Measurements from ENCODE around the gene DNAJB1. TPM values are rescaled to one million over a fixed set of nuclear protein-coding genes. Genes with fewer than 3 reads are reported as not detected.
A peak's percentile ranks its signal among the peaks of the same experiment; 100 is the strongest.
"Not testable (repeated sequence)": the region's sequence is repeated elsewhere in the genome, so short reads cannot be mapped to it uniquely, and the experiment has no call there.

The DNAJB1 gene
- total RNA-seq, 1 experiment from 2014 or later, result 149 TPM

DNA sequence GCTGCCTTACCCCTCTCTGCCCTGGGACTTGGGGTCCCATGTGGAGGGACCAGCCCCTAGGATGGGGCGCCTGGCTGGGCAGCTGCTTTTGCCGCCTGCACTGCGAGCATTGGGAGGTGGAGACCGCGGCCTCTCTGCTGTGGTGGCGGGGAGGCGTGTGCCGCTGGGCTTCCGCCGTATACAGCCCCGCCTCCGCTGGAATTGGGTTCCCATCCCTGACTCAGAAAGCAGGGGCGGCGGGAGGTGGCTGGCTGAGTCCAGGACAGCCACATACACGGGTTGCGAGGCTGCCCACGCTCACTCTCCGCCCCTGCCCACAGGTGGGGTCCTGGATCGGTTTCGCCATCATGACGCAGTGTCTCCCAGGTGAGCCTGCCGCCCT is 47.1 kb upstream of the DNAJB1 start:
- Histone ChIP-seq H3K4me1 (ENCODE audit: control insufficient read depth, insufficient read depth, low read length) (peaks cover 28% of the 10 kb centered on the region), H3K4me3 (ENCODE audit: low read depth in 2 of 2, low read length in 2 of 2) (no peak overlapping the region), H3K27ac (ENCODE audit: low read length) (no peak overlapping the region), H3K9me3 (ENCODE audit: control insufficient read depth, insufficient read depth, low read depth, low read length) (no peaks in the 10 kb centered on the region), H3K36me3 (ENCODE audit: control insufficient read depth, insufficient read depth, low read length) (no peaks in the 10 kb centered on the region), H3K27me3 (ENCODE audit: control insufficient read depth, insufficient read depth, low read length) (no peaks in the 10 kb centered on the region)
- in situ Hi-C loops (cut with HindIII; ENCODE audit: low pct_unique_long_range_greater_than_20kb, low sequenced_read_pairs), result no loop called here
- ChIA-PET POLR2A (no interaction called here), CTCF (no interaction called here)
- DNase-seq (ENCODE audit: low read depth, low spot score) (no peak), ATAC-seq (no peak)
- intact Hi-C loops (cut with micrococcal nuclease; ENCODE audit: unreplicated experiment), result no loop called here
- BruUV-seq (replicated peaks), result no TSS peak
- TF ChIP-seq, protein P1, sequence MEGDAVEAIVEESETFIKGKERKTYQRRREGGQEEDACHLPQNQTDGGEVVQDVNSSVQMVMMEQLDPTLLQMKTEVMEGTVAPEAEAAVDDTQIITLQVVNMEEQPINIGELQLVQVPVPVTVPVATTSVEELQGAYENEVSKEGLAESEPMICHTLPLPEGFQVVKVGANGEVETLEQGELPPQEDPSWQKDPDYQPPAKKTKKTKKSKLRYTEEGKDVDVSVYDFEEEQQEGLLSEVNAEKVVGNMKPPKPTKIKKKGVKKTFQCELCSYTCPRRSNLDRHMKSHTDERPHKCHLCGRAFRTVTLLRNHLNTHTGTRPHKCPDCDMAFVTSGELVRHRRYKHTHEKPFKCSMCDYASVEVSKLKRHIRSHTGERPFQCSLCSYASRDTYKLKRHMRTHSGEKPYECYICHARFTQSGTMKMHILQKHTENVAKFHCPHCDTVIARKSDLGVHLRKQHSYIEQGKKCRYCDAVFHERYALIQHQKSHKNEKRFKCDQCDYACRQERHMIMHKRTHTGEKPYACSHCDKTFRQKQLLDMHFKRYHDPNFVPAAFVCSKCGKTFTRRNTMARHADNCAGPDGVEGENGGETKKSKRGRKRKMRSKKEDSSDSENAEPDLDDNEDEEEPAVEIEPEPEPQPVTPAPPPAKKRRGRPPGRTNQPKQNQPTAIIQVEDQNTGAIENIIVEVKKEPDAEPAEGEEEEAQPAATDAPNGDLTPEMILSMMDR (IDR thresholded peaks at IDR 0.05), result no peak
- TF ChIP-seq, protein P2, sequence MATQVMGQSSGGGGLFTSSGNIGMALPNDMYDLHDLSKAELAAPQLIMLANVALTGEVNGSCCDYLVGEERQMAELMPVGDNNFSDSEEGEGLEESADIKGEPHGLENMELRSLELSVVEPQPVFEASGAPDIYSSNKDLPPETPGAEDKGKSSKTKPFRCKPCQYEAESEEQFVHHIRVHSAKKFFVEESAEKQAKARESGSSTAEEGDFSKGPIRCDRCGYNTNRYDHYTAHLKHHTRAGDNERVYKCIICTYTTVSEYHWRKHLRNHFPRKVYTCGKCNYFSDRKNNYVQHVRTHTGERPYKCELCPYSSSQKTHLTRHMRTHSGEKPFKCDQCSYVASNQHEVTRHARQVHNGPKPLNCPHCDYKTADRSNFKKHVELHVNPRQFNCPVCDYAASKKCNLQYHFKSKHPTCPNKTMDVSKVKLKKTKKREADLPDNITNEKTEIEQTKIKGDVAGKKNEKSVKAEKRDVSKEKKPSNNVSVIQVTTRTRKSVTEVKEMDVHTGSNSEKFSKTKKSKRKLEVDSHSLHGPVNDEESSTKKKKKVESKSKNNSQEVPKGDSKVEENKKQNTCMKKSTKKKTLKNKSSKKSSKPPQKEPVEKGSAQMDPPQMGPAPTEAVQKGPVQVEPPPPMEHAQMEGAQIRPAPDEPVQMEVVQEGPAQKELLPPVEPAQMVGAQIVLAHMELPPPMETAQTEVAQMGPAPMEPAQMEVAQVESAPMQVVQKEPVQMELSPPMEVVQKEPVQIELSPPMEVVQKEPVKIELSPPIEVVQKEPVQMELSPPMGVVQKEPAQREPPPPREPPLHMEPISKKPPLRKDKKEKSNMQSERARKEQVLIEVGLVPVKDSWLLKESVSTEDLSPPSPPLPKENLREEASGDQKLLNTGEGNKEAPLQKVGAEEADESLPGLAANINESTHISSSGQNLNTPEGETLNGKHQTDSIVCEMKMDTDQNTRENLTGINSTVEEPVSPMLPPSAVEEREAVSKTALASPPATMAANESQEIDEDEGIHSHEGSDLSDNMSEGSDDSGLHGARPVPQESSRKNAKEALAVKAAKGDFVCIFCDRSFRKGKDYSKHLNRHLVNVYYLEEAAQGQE (IDR thresholded peaks at IDR 0.05; ENCODE audit: insufficient read depth in 1 of 2, low read depth in 2 of 2, low read length in 1 of 2), result no peak
- TF ChIP-seq TCF7L2 (IDR thresholded peaks at IDR 0.05; ENCODE audit: low read depth, low read length), result no peak
- TF ChIP-seq SIN3A (IDR thresholded peaks at IDR 0.05; ENCODE audit: borderline replicate concordance, insufficient read depth, low read depth, low read length), result no peak
- TF ChIP-seq POLR2AphosphoS5 (IDR thresholded peaks at IDR 0.05; ENCODE audit: low read depth, low read length), result no peak

DNA sequence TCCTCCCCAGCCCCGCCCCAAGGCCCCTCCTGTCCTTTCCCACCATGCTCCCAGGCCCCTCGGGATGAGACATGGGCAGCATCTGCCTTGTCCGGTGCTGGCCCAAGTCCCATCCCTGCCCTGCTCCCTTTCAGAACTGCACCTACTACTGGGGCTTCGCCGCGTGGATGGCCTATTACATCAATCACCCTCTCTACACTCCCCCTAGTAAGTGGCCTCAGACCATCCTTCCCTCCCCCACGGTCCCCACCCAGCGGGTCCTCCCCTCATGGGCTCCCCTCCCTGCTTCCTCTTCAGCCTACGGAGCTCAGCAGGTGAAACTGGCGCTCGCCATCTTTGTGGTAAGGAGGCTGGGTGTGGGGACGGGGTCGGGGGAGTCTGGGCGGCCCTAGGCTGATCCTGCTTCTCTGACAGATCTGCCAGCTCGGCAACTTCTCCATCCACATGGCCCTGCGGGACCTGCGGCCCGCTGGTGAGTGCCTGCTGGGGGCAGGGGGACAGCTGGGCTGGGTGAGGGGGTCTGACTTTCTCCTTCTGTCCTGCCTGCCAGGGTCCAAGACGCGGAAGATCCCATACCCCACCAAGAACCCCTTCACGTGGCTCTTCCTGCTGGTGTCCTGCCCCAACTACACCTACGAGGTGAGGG is 46.6 kb upstream of the DNAJB1 start:
- H3K27me3 ChIP-seq (ENCODE audit: control insufficient read depth, insufficient read depth, low read length); POLR2A ChIA-PET; in situ Hi-C loops (cut with HindIII; ENCODE audit: low pct_unique_long_range_greater_than_20kb, low sequenced_read_pairs); H3K36me3 ChIP-seq (ENCODE audit: control insufficient read depth, insufficient read depth, low read length); H3K4me3 ChIP-seq (ENCODE audit: low read depth in 2 of 2, low read length in 2 of 2); H3K27ac ChIP-seq (ENCODE audit: low read length); DNase-seq (ENCODE audit: low read depth, low spot score); intact Hi-C loops (cut with micrococcal nuclease; ENCODE audit: unreplicated experiment); CTCF ChIA-PET; H3K9me3 ChIP-seq (ENCODE audit: control insufficient read depth, insufficient read depth, low read depth, low read length): not testable (repeated sequence)
- peak; percentile 1; the same call in 1 of the 2 replicates for ATAC-seq
- H3K4me1 ChIP-seq (ENCODE audit: control insufficient read depth, insufficient read depth, low read length), result peaks cover 33% of the 10 kb centered on the region
- TSS peak; percentile 96 for BruUV-seq (replicated peaks)

DNA sequence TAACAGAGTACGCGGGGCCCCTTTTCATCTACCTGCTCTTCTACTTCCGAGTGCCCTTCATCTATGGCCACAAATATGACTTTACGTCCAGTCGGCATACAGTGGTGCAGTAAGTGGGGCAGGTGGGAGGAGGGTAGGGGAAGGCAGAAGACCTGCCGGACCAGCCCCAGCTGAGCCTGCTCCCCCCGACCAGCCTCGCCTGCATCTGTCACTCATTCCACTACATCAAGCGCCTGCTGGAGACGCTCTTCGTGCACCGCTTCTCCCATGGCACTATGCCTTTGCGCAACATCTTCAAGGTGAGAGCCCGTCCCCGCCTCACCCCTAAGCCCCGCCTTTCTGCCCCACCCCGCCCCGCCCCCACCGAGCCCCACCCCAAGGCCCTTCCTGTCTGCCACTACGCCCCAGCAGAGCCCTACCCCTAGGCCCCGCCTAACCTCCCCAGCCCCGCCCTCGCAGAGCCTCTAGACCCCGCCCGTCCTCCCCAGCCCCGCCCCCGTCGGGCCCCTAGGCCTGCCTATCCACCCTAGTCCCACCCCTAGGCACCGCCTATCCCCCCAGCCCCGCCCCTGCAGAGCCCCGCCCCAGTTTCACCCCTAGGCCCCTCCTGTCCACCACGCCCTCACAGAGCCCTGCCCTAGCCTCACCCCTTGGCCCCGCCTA is 45.9 kb upstream of the DNAJB1 start:
- intact Hi-C loops (cut with micrococcal nuclease; ENCODE audit: unreplicated experiment), result no loop called here
- Histone ChIP-seq H3K4me3 (ENCODE audit: low read depth in 2 of 2, low read length in 2 of 2) (no peak overlapping the region), H3K27ac (ENCODE audit: low read length) (no peak overlapping the region), H3K36me3 (ENCODE audit: control insufficient read depth, insufficient read depth, low read length) (no peaks in the 10 kb centered on the region), H3K27me3 (ENCODE audit: control insufficient read depth, insufficient read depth, low read length) (no peaks in the 10 kb centered on the region), H3K9me3 (ENCODE audit: control insufficient read depth, insufficient read depth, low read depth, low read length) (no peaks in the 10 kb centered on the region), H3K4me1 (ENCODE audit: control insufficient read depth, insufficient read depth, low read length) (peaks cover 36% of the 10 kb centered on the region)
- ChIA-PET CTCF (no interaction called here), POLR2A (no interaction called here)
- DNase-seq (ENCODE audit: low read depth, low spot score), result no peak
- ATAC-seq, result peak; percentile 47
- no peak for TF ChIP-seq TCF7L2 (IDR thresholded peaks at IDR 0.05; ENCODE audit: low read depth, low read length)
- no peak for TF ChIP-seq SIN3A (IDR thresholded peaks at IDR 0.05; ENCODE audit: borderline replicate concordance, insufficient read depth, low read depth, low read length)
- no peak for TF ChIP-seq POLR2AphosphoS5 (IDR thresholded peaks at IDR 0.05; ENCODE audit: low read depth, low read length)
- TF ChIP-seq, protein P2 (IDR thresholded peaks at IDR 0.05; ENCODE audit: insufficient read depth in 1 of 2, low read depth in 2 of 2, low read length in 1 of 2), result no peak
- TF ChIP-seq, protein P1 (IDR thresholded peaks at IDR 0.05), result no peak
- in situ Hi-C loops (cut with HindIII; ENCODE audit: low pct_unique_long_range_greater_than_20kb, low sequenced_read_pairs), result no loop called here
- no TSS peak for BruUV-seq (replicated peaks)

Measured in Panc1 (cell line).